NCI-H526 treated with DMSO at 0.1 percent for 48 hours (cell line): ENCODE measurements around the gene LGI2.
"Not testable (repeated sequence)": the region's sequence is repeated elsewhere in the genome, so short reads cannot be mapped to it uniquely, and the experiment has no call there.

Experiments used
- DNase-seq: peaks from one replicate; lab custom pipeline; 2025; lab: John Stamatoyannopoulos, UW

The LGI2 gene

GRCh38 chr4:25050370-25051078 lies 19.8 kb upstream of the LGI2 start:
- no peak for DNase-seq

GRCh38 chr4:25043548-25043947 lies 12.8 kb upstream of the LGI2 start:
- DNase-seq, result no peak

GRCh38 chr4:25033526-25033925 lies 2.8 kb upstream of the LGI2 start:
- DNase-seq, result no peak

- no peak for DNase-seq
These were observed 1.4 kb upstream of the LGI2 start for GRCh38 chr4:25032126-25032525.

- peak; percentile 17 for DNase-seq
These were observed 403 bp upstream of the LGI2 start for GRCh38 chr4:25031077-25031621.

GRCh38 chr4:25029479-25030276 lies 1.1 kb downstream of the LGI2 start:
- DNase-seq, result no peak

GRCh38 chr4:25028851-25029250 lies 1.9 kb downstream of the LGI2 start:
- DNase-seq, result no peak

- DNase-seq, result no peak
These were observed 8.0 kb downstream of the LGI2 start for GRCh38 chr4:25022766-25023165.

- no peak for DNase-seq
These were observed 9.5 kb downstream of the LGI2 start for GRCh38 chr4:25021216-25021615.

- no peak for DNase-seq
These were observed 10.5 kb downstream of the LGI2 start for GRCh38 chr4:25020236-25020635.

GRCh38 chr4:25019501-25019900 lies 11.2 kb downstream of the LGI2 start:
- DNase-seq, result no peak

- no peak for DNase-seq
These were observed 15.7 kb downstream of the LGI2 start for GRCh38 chr4:25015012-25015411.

- DNase-seq, result not testable (repeated sequence)
These were observed 16.1 kb downstream of the LGI2 start for GRCh38 chr4:25014662-25014983.

- no peak for DNase-seq
These were observed 16.7 kb downstream of the LGI2 start for GRCh38 chr4:25013756-25014661.

GRCh38 chr4:25012655-25013054 lies 18.1 kb downstream of the LGI2 start:
- DNase-seq, result no peak

- DNase-seq, result no peak
These were observed 19.4 kb downstream of the LGI2 start for GRCh38 chr4:25011135-25011866.

- no peak for DNase-seq
These were observed 23.1 kb downstream of the LGI2 start for GRCh38 chr4:25007598-25007997.

GRCh38 chr4:25002681-25003080 lies 28.1 kb downstream of the LGI2 start:
- DNase-seq, result no peak

- DNase-seq, result no peak
These were observed 29.2 kb downstream of the LGI2 start for GRCh38 chr4:25001509-25001908.

- DNase-seq, result no peak
These were observed 30.1 kb downstream of the LGI2 start for GRCh38 chr4:25000639-25001038.

GRCh38 chr4:24999392-25000089 lies 31.2 kb downstream of the LGI2 start:
- no peak for DNase-seq
